Measurements from ENCODE around the gene HPSE2.

The HPSE2 gene

GRCh38 chr10:98694883-98695282 is 540.8 kb downstream of the HPSE2 start:
- Mint-ChIP-seq H3K4me3 (no peak overlapping the region), H3K36me3 (no peaks in the 10 kb centered on the region), H3K27me3 (peaks cover 8% of the 10 kb centered on the region), H3K9me3 (ENCODE audit: low read depth) (no peaks in the 10 kb centered on the region), H3K27ac (no peak overlapping the region), H3K4me1 (ENCODE audit: low read depth) (no peaks in the 10 kb centered on the region)

GRCh38 chr10:98694014-98694413 is 541.6 kb downstream of the HPSE2 start:
- peaks cover 9% of the 10 kb centered on the region for H3K27me3 Mint-ChIP-seq

DNA sequence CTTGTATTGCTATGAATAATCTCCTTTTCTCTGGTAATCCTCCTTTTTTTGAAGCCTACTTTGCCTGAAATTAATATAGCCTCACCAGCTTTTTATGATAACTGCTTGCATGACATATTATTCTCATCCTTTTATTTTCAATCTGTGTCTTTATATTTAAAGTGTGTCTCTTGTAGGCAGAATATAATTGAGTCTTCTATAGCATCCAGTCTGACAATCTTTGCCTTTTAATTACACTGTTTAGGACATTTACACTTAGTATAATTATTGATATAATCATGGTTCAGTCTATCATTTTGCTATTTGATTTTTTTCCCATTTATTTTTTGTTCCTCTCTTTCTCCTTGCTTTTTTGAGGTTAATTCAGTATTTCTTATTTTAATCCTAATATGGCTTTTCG is 548.0 kb downstream of the HPSE2 start:
- Mint-ChIP-seq H3K27ac (no peak overlapping the region), H3K4me1 (ENCODE audit: low read depth) (no peaks in the 10 kb centered on the region), H3K9me3 (ENCODE audit: low read depth) (peaks cover 12% of the 10 kb centered on the region), H3K4me3 (no peak overlapping the region), H3K36me3 (no peaks in the 10 kb centered on the region), H3K27me3 (peaks cover 3% of the 10 kb centered on the region)

More at GRCh38 chr10:98694014-98694413, 541.6 kb downstream of the HPSE2 start:
- H3K4me3 Mint-ChIP-seq: no peak overlapping the region
- H3K9me3 Mint-ChIP-seq (ENCODE audit: low read depth): no peaks in the 10 kb centered on the region
- no peaks in the 10 kb centered on the region for H3K4me1 Mint-ChIP-seq (ENCODE audit: low read depth)
- H3K27ac Mint-ChIP-seq: no peak overlapping the region
- no peaks in the 10 kb centered on the region for H3K36me3 Mint-ChIP-seq

GRCh38 chr10:98684019-98684899 is 551.4 kb downstream of the HPSE2 start:
- Mint-ChIP-seq H3K9me3 (ENCODE audit: low read depth) (peaks cover 12% of the 10 kb centered on the region), H3K36me3 (no peaks in the 10 kb centered on the region), H3K4me1 (ENCODE audit: low read depth) (no peaks in the 10 kb centered on the region), H3K27ac (no peak overlapping the region), H3K27me3 (peaks cover 9% of the 10 kb centered on the region), H3K4me3 (no peak overlapping the region)

- H3K27me3 Mint-ChIP-seq: peaks cover 14% of the 10 kb centered on the region
Observed at GRCh38 chr10:98676895-98677294, 558.8 kb downstream of the HPSE2 start.

GRCh38 chr10:98675902-98676301 is 559.8 kb downstream of the HPSE2 start:
- Mint-ChIP-seq H3K9me3 (ENCODE audit: low read depth) (no peaks in the 10 kb centered on the region), H3K4me1 (ENCODE audit: low read depth) (no peaks in the 10 kb centered on the region), H3K27me3 (peaks cover 12% of the 10 kb centered on the region), H3K36me3 (no peaks in the 10 kb centered on the region), H3K4me3 (no peak overlapping the region), H3K27ac (no peak overlapping the region)

More at GRCh38 chr10:98676895-98677294, 558.8 kb downstream of the HPSE2 start:
- H3K4me3 Mint-ChIP-seq: no peak overlapping the region
- no peaks in the 10 kb centered on the region for H3K9me3 Mint-ChIP-seq (ENCODE audit: low read depth)
- H3K36me3 Mint-ChIP-seq: no peaks in the 10 kb centered on the region
- no peaks in the 10 kb centered on the region for H3K4me1 Mint-ChIP-seq (ENCODE audit: low read depth)
- H3K27ac Mint-ChIP-seq: no peak overlapping the region

DNA sequence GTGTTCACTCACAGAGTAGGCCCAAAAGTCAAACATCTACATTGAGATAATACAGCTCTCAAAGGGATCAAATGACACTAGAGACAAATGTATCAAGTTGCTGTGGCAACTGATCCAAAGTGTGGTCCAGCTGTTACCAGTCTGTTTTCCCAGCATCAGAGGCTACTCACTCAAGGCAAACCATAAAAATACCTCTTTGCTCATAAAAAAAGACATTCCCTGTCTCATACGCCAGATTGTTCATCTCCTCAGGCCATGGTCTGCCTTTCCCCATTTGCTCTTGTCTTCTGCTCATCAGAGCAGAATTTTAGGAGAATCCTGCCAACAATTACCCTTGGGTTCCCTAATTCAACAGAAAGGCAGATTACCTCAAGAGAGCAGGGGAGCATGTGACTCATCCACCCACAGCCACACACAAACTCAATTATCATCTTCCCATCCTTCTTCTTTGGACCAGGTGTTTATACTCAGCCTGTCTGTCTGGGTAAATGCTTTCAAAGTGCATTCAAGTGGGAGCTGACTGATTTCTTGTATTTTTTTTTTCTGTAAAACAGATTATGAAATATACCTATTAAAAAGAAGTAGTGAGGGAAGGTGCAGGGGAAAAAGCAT is 562.4 kb downstream of the HPSE2 start:
- no peaks in the 10 kb centered on the region for H3K4me1 Mint-ChIP-seq (ENCODE audit: low read depth)
- no peaks in the 10 kb centered on the region for H3K36me3 Mint-ChIP-seq
- H3K9me3 Mint-ChIP-seq (ENCODE audit: low read depth): no peaks in the 10 kb centered on the region
- no peak overlapping the region for H3K4me3 Mint-ChIP-seq
- H3K27me3 Mint-ChIP-seq: peaks cover 12% of the 10 kb centered on the region
- no peak overlapping the region for H3K27ac Mint-ChIP-seq

GRCh38 chr10:98667081-98667480 is 568.6 kb downstream of the HPSE2 start:
- H3K27ac Mint-ChIP-seq: no peak overlapping the region
- H3K36me3 Mint-ChIP-seq: no peaks in the 10 kb centered on the region

DNA sequence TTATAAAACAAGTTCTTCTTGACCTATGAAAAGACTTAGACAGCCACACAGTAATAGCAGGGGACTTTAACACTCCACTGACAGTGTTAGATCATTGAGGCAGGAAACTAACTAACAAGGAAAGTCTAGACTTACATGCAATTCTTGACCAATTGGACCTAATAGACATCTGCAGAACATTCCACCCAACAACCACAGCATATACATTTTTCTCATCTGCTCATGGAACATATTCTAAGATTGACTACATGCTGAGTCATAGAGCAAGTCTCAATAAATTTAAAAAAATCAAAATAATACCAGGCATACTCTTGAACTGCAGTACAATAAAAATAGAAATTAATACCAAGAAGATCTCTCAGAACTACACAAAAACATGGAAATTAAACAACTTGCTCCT is 569.4 kb downstream of the HPSE2 start:
- H3K9me3 Mint-ChIP-seq (ENCODE audit: low read depth): no peaks in the 10 kb centered on the region
- H3K36me3 Mint-ChIP-seq: no peaks in the 10 kb centered on the region
- no peak overlapping the region for H3K27ac Mint-ChIP-seq
- peaks cover 15% of the 10 kb centered on the region for H3K27me3 Mint-ChIP-seq
- H3K4me3 Mint-ChIP-seq: no peak overlapping the region
- no peaks in the 10 kb centered on the region for H3K4me1 Mint-ChIP-seq (ENCODE audit: low read depth)

More at GRCh38 chr10:98667081-98667480, 568.6 kb downstream of the HPSE2 start:
- H3K27me3 Mint-ChIP-seq: peaks cover 15% of the 10 kb centered on the region
- no peak overlapping the region for H3K4me3 Mint-ChIP-seq
- H3K9me3 Mint-ChIP-seq (ENCODE audit: low read depth): no peaks in the 10 kb centered on the region
- no peaks in the 10 kb centered on the region for H3K4me1 Mint-ChIP-seq (ENCODE audit: low read depth)

DNA sequence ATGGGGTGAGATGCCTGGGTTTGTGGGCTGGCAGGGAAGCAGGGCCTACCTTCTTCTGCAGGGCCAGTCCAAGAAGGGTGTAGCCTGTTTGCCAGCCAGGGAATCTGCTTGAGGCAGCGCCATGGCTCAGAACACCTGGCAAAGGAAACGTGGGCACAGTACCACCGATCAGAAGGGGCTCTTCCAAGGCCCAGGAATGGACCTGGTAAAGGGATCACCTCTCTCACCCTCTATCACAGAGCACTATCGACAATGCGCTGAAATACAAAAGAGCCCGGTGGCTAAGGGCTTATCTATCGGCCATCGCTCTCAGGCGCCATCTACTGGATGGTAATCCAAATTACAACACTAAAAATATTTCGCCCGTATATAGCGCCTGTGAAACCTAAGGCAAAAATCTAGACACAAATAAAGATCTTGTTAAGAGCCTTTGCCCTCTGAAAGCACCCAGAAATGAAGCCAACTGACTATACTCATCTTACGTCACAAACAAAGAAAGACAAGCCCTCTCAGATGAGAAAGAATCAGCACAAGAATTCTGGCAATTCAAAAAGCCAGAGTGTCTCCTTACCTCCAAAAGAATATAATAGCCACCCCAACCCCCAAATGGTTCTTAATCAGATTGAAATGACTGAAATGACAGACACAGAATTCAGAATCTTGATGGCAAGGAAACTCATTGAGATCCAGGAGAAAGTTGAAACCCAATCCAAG is 571.2 kb downstream of the HPSE2 start:
- no peak overlapping the region for H3K4me3 Mint-ChIP-seq
- H3K36me3 Mint-ChIP-seq: no peaks in the 10 kb centered on the region
- peaks cover 17% of the 10 kb centered on the region for H3K27me3 Mint-ChIP-seq
- no peaks in the 10 kb centered on the region for H3K4me1 Mint-ChIP-seq (ENCODE audit: low read depth)
- H3K9me3 Mint-ChIP-seq (ENCODE audit: low read depth): no peaks in the 10 kb centered on the region
- no peak overlapping the region for H3K27ac Mint-ChIP-seq

GRCh38 chr10:98659951-98660350 is 575.7 kb downstream of the HPSE2 start:
- Mint-ChIP-seq H3K27ac (no peak overlapping the region), H3K36me3 (no peaks in the 10 kb centered on the region), H3K4me3 (no peak overlapping the region), H3K27me3 (peaks cover 13% of the 10 kb centered on the region), H3K4me1 (ENCODE audit: low read depth) (no peaks in the 10 kb centered on the region), H3K9me3 (ENCODE audit: low read depth) (no peaks in the 10 kb centered on the region)

GRCh38 chr10:98655492-98655891 is 580.2 kb downstream of the HPSE2 start:
- H3K27me3 Mint-ChIP-seq: peaks cover 9% of the 10 kb centered on the region
- no peaks in the 10 kb centered on the region for H3K36me3 Mint-ChIP-seq

GRCh38 chr10:98649170-98649569 is 586.5 kb downstream of the HPSE2 start:
- H3K27me3 Mint-ChIP-seq: peaks cover 14% of the 10 kb centered on the region
- no peaks in the 10 kb centered on the region for H3K4me1 Mint-ChIP-seq (ENCODE audit: low read depth)
- H3K9me3 Mint-ChIP-seq (ENCODE audit: low read depth): no peaks in the 10 kb centered on the region

More at GRCh38 chr10:98655492-98655891, 580.2 kb downstream of the HPSE2 start:
- no peaks in the 10 kb centered on the region for H3K9me3 Mint-ChIP-seq (ENCODE audit: low read depth)
- H3K4me3 Mint-ChIP-seq: no peak overlapping the region
- H3K27ac Mint-ChIP-seq: no peak overlapping the region
- no peaks in the 10 kb centered on the region for H3K4me1 Mint-ChIP-seq (ENCODE audit: low read depth)

DNA sequence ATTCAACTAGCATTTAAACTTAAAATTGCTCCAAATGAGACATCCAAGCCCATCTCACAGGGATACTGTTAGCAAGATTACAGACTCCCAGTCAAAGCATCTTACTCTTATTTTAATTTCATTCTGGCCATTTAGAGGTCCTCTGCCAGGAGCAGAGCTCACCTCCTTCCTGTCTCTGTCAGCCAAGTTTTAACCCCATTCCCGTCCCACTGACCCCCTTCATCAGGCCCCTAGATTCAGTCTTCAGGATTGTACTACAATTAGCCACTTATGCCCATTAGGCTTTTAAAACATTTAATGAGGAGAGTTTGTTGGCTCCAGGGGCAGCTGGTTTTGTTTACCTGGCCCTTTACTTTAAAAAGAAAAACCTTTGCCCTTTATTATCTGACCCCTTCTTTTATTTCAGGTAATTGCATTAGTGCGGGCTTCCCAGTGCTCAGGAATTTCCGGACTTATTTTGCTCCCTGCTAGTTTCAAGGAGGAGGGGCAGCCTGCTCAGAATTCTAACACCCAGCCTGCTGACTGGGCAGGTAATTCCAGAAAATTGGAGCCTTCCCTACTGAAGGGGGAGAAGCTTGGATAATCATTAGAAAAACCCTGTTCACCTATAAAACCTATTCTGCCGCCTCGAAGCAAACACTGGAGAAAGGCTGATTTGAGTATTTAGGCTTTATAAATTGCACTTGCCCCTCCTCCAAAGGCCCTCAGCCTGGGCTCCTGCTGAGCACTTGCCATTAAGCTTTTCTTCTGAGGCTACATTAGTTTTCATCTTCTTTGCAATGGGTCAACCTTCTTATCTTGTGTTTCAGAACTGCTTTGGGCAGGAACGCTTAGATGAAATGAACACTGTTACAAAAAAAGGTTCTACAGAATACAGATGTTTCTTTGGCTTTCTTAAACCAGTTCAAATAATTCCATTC is 588.4 kb downstream of the HPSE2 start:
- no peak overlapping the region for H3K27ac Mint-ChIP-seq
- H3K36me3 Mint-ChIP-seq: no peaks in the 10 kb centered on the region
- H3K4me3 Mint-ChIP-seq: no peak overlapping the region
- peaks cover 16% of the 10 kb centered on the region for H3K27me3 Mint-ChIP-seq
- H3K9me3 Mint-ChIP-seq (ENCODE audit: low read depth): no peaks in the 10 kb centered on the region
- no peaks in the 10 kb centered on the region for H3K4me1 Mint-ChIP-seq (ENCODE audit: low read depth)

More at GRCh38 chr10:98649170-98649569, 586.5 kb downstream of the HPSE2 start:
- Mint-ChIP-seq H3K4me3 (no peak overlapping the region), H3K27ac (no peak overlapping the region), H3K36me3 (no peaks in the 10 kb centered on the region)
